Type B pancreatic cell (in vitro differentiated cells): ENCODE results near the gene RSRC2. TPM values are rescaled to one million over a fixed set of nuclear protein-coding genes. Genes with fewer than 3 reads are reported as not detected.
"Not testable (repeated sequence)": the region's sequence is repeated elsewhere in the genome, so short reads cannot be mapped to it uniquely, and the experiment has no call there.

Experiments
- DNase-seq: peaks from one replicate; pipeline ENCODE4 v3.0.0; 2021; ENCODE audit warnings: mixed read lengths; ENCODE audit not compliant: unreplicated experiment; ENCODE audit errors: extremely low spot score
- H3K27ac Mint-ChIP-seq: 2 replicates; pipeline ENCODE4 v1.8.0; 2021; ENCODE audit warnings: mild to moderate bottlenecking, mixed read lengths
- H3K27me3 Mint-ChIP-seq: 2 replicates; pipeline ENCODE4 v1.8.0; 2021; ENCODE audit warnings: mixed read lengths
- H3K36me3 Mint-ChIP-seq: 2 replicates; pipeline ENCODE4 v1.8.0; 2021; ENCODE audit warnings: mixed read lengths
- H3K4me1 Mint-ChIP-seq: one replicate; pipeline ENCODE4 v1.8.0; 2021; ENCODE audit warnings: mixed read lengths; ENCODE audit not compliant: unreplicated experiment
- H3K4me3 Mint-ChIP-seq: 2 replicates; pipeline ENCODE4 v1.8.0; 2021; ENCODE audit warnings: mild to moderate bottlenecking, mixed read lengths
- H3K9me3 Mint-ChIP-seq: 2 replicates; pipeline ENCODE4 v1.8.0; 2021; ENCODE audit warnings: mixed read lengths
- long read RNA-seq: library from polyadenylated mRNA; unstranded; transcript quantifications from one replicate; pipeline ENCODE4 v2.0.0, GENCODE V29; 2020
- total RNA-seq: library from RNA; stranded (reverse); gene quantifications from 2 replicates; pipeline ENCODE4 v1.2.1, GENCODE V29; 2021; ENCODE audit warnings: low replicate concordance
- TF ChIP-seq, protein P1 (sequence below): fragments of 200-600 bp; sonication (generic); conservative IDR thresholded peaks from 2 replicates; pipeline ENCODE4 v1.5.0; 2021; ENCODE audit warnings: antibody characterized with exemption, mild to moderate bottlenecking

Gene RSRC2, protein sequence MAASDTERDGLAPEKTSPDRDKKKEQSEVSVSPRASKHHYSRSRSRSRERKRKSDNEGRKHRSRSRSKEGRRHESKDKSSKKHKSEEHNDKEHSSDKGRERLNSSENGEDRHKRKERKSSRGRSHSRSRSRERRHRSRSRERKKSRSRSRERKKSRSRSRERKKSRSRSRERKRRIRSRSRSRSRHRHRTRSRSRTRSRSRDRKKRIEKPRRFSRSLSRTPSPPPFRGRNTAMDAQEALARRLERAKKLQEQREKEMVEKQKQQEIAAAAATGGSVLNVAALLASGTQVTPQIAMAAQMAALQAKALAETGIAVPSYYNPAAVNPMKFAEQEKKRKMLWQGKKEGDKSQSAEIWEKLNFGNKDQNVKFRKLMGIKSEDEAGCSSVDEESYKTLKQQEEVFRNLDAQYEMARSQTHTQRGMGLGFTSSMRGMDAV
- total RNA-seq = 78.0 and 100.0 TPM in 2 replicates
- long read RNA-seq, transcript RSRC2-201 (10 exons, 3,520 nt) = major isoform, 23 of 111 reads
- long read RNA-seq, partial matches to known transcripts = 20 of 111 reads
- long read RNA-seq, other reads (novel, unspliced or antisense) = 60 of 111 reads

DNA sequence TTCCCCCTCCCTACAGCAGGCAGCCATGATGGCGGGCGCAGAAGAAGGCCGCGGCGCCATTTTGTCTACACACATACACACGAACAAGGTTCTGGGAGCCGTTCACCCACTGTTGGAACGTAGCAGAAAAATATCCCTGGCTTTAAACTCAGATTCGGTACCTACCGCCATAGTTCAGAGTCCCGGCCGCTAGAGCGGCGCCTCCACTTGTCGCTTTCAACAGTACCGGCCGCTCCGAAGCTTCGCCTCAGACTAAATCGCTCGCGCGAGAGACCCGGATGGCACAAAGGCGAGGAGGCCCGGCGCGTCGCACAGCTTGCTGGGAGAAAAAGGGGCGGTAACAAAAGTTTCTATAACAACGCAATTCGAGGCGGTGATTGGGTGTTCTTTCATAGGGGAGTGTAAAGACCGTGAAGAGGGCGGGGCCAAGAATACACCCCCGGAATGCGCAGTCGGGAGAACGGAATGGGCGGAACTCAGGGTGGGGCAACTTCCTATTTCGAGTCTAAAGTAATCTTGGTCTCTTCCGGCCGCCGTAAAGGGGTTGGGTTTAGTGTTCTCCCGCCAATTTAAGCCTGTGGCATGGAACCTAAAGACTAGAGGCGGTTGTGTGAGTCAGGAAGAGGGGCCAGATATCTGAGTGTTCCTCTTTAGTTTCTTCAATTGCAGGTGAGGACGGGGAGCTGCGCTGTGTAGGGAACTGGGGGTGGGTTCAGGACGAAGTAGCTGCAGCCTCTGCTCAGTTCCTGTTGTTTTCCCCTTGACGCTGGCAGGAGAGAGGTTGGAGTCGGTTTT lies at the start of gene RSRC2, which contains the start of gene KNTC1:
Gene RSRC2 (minus strand): TSS at position 254 of the 795 bp plus-strand sequence. CDS start 83 bp downstream, at position 171.
Gene KNTC1 (plus strand): TSS at position 567 of the 795 bp plus-strand sequence. CDS start 2,815 bp downstream, outside the sequence.
- TF ChIP-seq, protein P1, sequence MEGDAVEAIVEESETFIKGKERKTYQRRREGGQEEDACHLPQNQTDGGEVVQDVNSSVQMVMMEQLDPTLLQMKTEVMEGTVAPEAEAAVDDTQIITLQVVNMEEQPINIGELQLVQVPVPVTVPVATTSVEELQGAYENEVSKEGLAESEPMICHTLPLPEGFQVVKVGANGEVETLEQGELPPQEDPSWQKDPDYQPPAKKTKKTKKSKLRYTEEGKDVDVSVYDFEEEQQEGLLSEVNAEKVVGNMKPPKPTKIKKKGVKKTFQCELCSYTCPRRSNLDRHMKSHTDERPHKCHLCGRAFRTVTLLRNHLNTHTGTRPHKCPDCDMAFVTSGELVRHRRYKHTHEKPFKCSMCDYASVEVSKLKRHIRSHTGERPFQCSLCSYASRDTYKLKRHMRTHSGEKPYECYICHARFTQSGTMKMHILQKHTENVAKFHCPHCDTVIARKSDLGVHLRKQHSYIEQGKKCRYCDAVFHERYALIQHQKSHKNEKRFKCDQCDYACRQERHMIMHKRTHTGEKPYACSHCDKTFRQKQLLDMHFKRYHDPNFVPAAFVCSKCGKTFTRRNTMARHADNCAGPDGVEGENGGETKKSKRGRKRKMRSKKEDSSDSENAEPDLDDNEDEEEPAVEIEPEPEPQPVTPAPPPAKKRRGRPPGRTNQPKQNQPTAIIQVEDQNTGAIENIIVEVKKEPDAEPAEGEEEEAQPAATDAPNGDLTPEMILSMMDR = no peak
- no peak within 1 kb of the TSS for H3K27ac Mint-ChIP-seq
- H3K4me3 Mint-ChIP-seq = no peak within 1 kb of the TSS
- H3K27me3 Mint-ChIP-seq = no peaks in the 10 kb centered on the region
- peaks cover 24% of the 10 kb centered on the region for H3K4me1 Mint-ChIP-seq
- H3K9me3 Mint-ChIP-seq = no peaks in the 10 kb centered on the region
- peaks cover 19% of the 10 kb centered on the region for H3K36me3 Mint-ChIP-seq
- DNase-seq = peak; percentile 94

DNA sequence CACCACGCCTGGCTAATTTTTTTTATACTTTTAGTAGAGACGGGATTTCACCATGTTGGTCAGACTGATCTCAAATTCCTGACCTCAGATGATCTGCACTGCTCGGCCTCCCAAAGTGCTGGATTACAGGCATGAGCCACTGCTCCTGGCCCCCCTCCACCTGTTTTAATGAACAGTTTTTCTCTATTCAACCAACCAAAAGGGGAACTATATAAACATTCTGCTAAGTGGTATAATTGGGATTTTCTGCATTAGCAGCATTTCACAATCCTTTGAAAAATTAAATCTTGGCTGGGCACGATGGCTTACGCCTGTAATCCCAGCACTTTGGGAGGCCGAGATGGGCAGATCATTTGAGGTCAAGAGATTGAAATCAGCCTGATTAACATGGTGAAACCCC lies 45.1 kb upstream of the RSRC2 start:
- TF ChIP-seq, protein P1 = no peak
- Mint-ChIP-seq H3K36me3 (peaks cover 21% of the 10 kb centered on the region), H3K27me3 (no peaks in the 10 kb centered on the region), H3K4me3 (no peak overlapping the region), H3K4me1 (no peaks in the 10 kb centered on the region), H3K9me3 (no peaks in the 10 kb centered on the region), H3K27ac (no peak overlapping the region)
- DNase-seq = no peak

DNA sequence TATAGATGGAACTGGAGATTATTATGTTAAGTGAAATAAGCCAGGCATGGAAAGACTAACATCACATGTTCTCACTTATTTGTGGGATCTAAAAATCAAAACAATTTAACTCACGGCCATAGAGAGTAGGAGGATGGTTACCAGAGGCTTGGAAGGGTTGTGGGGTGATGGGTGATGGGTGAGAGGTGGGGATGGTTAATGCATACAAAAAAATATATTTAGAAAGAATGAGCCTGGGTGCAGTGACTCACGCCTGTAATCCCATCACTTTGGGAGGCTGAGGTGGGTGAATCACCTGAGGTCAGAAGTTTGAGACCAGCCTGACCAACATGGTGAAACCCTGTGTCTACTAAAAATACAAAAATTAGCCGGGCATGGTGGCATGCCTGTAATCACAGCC lies 43.3 kb upstream of the RSRC2 start:
- not testable (repeated sequence) for H3K4me1 Mint-ChIP-seq, H3K27ac Mint-ChIP-seq, H3K36me3 Mint-ChIP-seq, H3K27me3 Mint-ChIP-seq, H3K9me3 Mint-ChIP-seq, H3K4me3 Mint-ChIP-seq, DNase-seq

DNA sequence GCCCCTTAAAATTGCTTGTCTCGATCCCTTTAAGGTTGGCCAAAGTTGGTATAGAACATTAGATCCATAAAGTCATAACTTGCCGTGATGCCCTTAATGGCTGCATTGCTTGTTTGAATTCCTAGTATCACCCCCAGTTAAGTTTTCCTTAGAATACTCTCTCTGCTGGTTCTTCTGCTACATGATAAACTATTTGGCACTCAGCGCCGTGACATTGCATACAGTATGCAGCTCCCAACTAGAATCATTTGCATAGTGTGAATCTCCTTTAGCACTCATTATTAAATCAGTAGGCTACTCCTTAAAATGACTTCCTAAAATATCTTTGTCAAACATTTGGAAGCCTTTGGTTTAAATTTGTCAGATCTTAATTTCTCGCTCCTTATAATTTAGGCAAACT lies 42.6 kb upstream of the RSRC2 start:
- Mint-ChIP-seq H3K4me1 (no peaks in the 10 kb centered on the region), H3K27me3 (no peaks in the 10 kb centered on the region)

DNA sequence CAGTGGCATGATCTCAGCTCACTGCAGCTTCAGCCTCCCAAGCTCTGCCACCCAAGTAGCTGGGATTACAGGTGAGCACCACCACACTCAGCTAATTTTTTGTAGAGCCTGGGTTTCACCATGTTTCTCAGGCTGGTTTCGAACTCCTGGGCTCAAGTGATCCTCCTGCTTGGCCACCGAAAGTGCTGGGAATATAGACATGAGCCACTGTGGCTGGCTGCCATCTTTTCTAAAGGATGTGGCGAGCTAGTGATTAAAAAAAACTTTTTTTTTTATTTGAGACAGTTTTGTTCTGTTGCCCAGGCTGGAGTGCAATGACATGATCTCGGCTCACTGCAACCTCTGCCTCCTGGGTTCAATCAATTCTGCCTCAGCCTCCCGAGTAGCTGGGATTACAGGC lies 40.1 kb upstream of the RSRC2 start:
- not testable (repeated sequence) for H3K27ac Mint-ChIP-seq, H3K4me3 Mint-ChIP-seq, H3K27me3 Mint-ChIP-seq, H3K9me3 Mint-ChIP-seq, DNase-seq, H3K4me1 Mint-ChIP-seq, H3K36me3 Mint-ChIP-seq

More for the DNA sequence above, 42.6 kb upstream of the RSRC2 start:
- TF ChIP-seq, protein P1 = no peak
- DNase-seq = no peak
- Mint-ChIP-seq H3K27ac (no peak overlapping the region), H3K9me3 (no peaks in the 10 kb centered on the region), H3K36me3 (peaks cover 10% of the 10 kb centered on the region), H3K4me3 (no peak overlapping the region)

DNA sequence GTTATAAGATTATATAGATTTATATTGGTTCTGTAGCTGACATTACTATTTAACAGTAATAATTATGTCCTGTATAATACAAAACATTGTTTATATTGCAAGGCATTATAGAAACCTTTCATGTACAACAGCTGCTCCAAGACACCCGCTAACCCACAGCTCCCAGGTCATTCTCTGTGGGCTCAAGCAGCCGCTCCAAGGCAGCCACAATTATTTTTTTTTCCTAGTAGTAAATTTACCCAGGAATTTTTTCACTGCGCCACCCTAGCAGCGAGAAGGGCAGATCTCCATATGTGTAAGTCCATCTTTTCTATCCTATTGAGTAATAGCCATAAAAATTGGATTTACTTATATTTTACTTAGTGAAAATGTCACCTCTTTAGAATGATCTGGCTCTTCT lies 36.6 kb upstream of the RSRC2 start:
- no peaks in the 10 kb centered on the region for H3K9me3 Mint-ChIP-seq
- DNase-seq = no peak
- TF ChIP-seq, protein P1 = no peak
- H3K27me3 Mint-ChIP-seq = no peaks in the 10 kb centered on the region
- no peak overlapping the region for H3K27ac Mint-ChIP-seq
- H3K4me1 Mint-ChIP-seq = no peaks in the 10 kb centered on the region
- no peak overlapping the region for H3K4me3 Mint-ChIP-seq
- peaks cover 11% of the 10 kb centered on the region for H3K36me3 Mint-ChIP-seq
